Natural killer cell (primary cell): ENCODE results near the gene FBXO42. TPM values are rescaled to one million over a fixed set of nuclear protein-coding genes. Genes with fewer than 3 reads are reported as not detected.
A peak's percentile ranks its signal among the peaks of the same experiment; 100 is the strongest.

Experiments
- ATAC-seq, 3 donors: fragments of 150-1000 bp in 2 of 3; fragments of 200-7000 bp in 1 of 3; cut with Tn5 transposase; 1 replicate in 1 of 3; 2 replicates in 2 of 3; pipeline ENCODE4 v1.10.0; 2021; ENCODE audit warnings: mild to moderate bottlenecking in 2 of 3, moderate library complexity in 2 of 3
- DNase-seq, 2 donors: peaks; one replicate each; pipeline versions ENCODE4 v3.0.0 to v3.0.0-alpha.2; 2013 to 2021; ENCODE audit warnings: mixed read lengths in 1 of 2
- H3K27ac ChIP-seq: one replicate; pipeline ENCODE4 v1.5.1; 2013; ENCODE audit warnings: mild to moderate bottlenecking, low read length
- H3K27me3 ChIP-seq: one replicate; pipeline ENCODE4 v1.6.1; 2013; ENCODE audit warnings: low read length; ENCODE audit not compliant: control insufficient read depth, insufficient read depth
- H3K36me3 ChIP-seq: one replicate; pipeline ENCODE4 v1.6.1; 2013; ENCODE audit warnings: low read length; ENCODE audit not compliant: control insufficient read depth, insufficient read depth
- H3K4me1 ChIP-seq: one replicate; pipeline ENCODE4 v1.6.1; 2013; ENCODE audit warnings: low read length; ENCODE audit not compliant: control insufficient read depth, insufficient read depth
- H3K4me3 ChIP-seq: one replicate; pipeline ENCODE4 v1.5.1; 2013; ENCODE audit warnings: low read length
- H3K9me3 ChIP-seq: one replicate; pipeline ENCODE4 v1.6.1; 2013; ENCODE audit warnings: low read length; ENCODE audit not compliant: control insufficient read depth, insufficient read depth
- H3K27ac Mint-ChIP-seq, 2 donors: one replicate each; pipeline ENCODE4 v1.8.0; 2022; ENCODE audit warnings: mild to moderate bottlenecking in 2 of 2, mixed read lengths in 2 of 2, moderate library complexity in 1 of 2
- H3K27me3 Mint-ChIP-seq, 2 donors: one replicate each; pipeline ENCODE4 v1.8.0; 2022; ENCODE audit warnings: low read depth in 2 of 2, mixed read lengths in 2 of 2
- H3K36me3 Mint-ChIP-seq: one replicate; pipeline ENCODE4 v1.8.0; 2022; ENCODE audit warnings: mixed read lengths
- H3K4me1 Mint-ChIP-seq, 2 donors: one replicate each; pipeline ENCODE4 v1.8.0; 2022; ENCODE audit warnings: mixed read lengths in 2 of 2
- H3K4me3 Mint-ChIP-seq: one replicate; pipeline ENCODE4 v1.8.0; 2022; ENCODE audit warnings: mild to moderate bottlenecking, moderate library complexity, mixed read lengths
- H3K9me3 Mint-ChIP-seq, 2 donors: one replicate each; pipeline ENCODE4 v1.8.0; 2022; ENCODE audit warnings: mixed read lengths in 2 of 2
- CTCF ChIP-seq: fragments of 200-600 bp; IDR thresholded peaks from one replicate; pipeline ENCODE4 v1.8.0; 2022; ENCODE audit warnings: antibody characterized with exemption
- WGBS: methylation state at CpG from one replicate; pipeline ENCODE4 v1.1.7; 2013; ENCODE audit warnings: missing lambda C conversion rate; ENCODE audit not compliant: insufficient coverage; 5-methylcytosine and 5-hydroxymethylcytosine counted together
- intact Hi-C: fragments of 100-400 bp; cut with micrococcal nuclease; formaldehyde crosslinking; loops from one replicate; pipeline ENCODE4 v1.14.2; 2022
- total RNA-seq, 4 donors: library from RNA; stranded (reverse); fragments of 120-200 nt in 1 of 4; gene quantifications; one replicate each; pipeline versions ENCODE4 v1.2.3 to v1.2.4, GENCODE V29; 2013 to 2022

The FBXO42 gene
- total RNA-seq, 3 donors from 2014 or later (not counting 1 experiment from before 2014, with no cell fraction given): 19.5 to 24.5 (median 24.1) TPM

- TF ChIP-seq CTCF: no peak
- H3K27ac ChIP-seq: no peak overlapping the region
- no peak overlapping the region for H3K4me3 ChIP-seq
- Mint-ChIP-seq H3K27ac (no peak overlapping the region), H3K4me3 (no peak overlapping the region), H3K36me3 (no peaks in the 10 kb centered on the region), H3K4me1 (peaks cover 7 to 17% of the 10 kb centered on the region in 2 donors), H3K9me3 (no peaks in the 10 kb centered on the region), H3K27me3 (peaks cover 12 to 24% of the 10 kb centered on the region in 2 donors)
- ATAC-seq (no peak), DNase-seq (no peak)
- 91% methylated on average over 13 of the region's 13 CpGs for WGBS
- peaks cover 16% of the 10 kb centered on the region for H3K4me1 ChIP-seq
- peaks cover 22% of the 10 kb centered on the region for H3K27me3 ChIP-seq
- intact Hi-C loops: no loop called here
- H3K9me3 ChIP-seq: no peaks in the 10 kb centered on the region
- no peaks in the 10 kb centered on the region for H3K36me3 ChIP-seq
Measured at GRCh38 chr1:16230744-16231143, 121.5 kb downstream of the FBXO42 start.

- intact Hi-C loops: no loop called here
- H3K9me3 ChIP-seq: no peaks in the 10 kb centered on the region
- Mint-ChIP-seq H3K27ac (no peak overlapping the region), H3K27me3 (peaks cover 12 to 24% of the 10 kb centered on the region in 2 donors), H3K4me1 (peaks cover 7 to 13% of the 10 kb centered on the region in 2 donors), H3K9me3 (no peaks in the 10 kb centered on the region), H3K4me3 (no peak overlapping the region), H3K36me3 (no peaks in the 10 kb centered on the region)
- H3K27me3 ChIP-seq: peaks cover 22% of the 10 kb centered on the region
- no peaks in the 10 kb centered on the region for H3K36me3 ChIP-seq
- no peak for TF ChIP-seq CTCF
- DNase-seq (no peak), ATAC-seq (no peak)
- no peak overlapping the region for H3K4me3 ChIP-seq
- WGBS: 87% methylated on average over 13 of the region's 13 CpGs
- no peak overlapping the region for H3K27ac ChIP-seq
- peaks cover 16% of the 10 kb centered on the region for H3K4me1 ChIP-seq
Measured at GRCh38 chr1:16229976-16230740, 122.1 kb downstream of the FBXO42 start.

- Mint-ChIP-seq H3K9me3 (no peaks in the 10 kb centered on the region), H3K4me1 (peaks cover 7 to 10% of the 10 kb centered on the region in 2 donors), H3K4me3 (peak overlapping the region; percentile 31), H3K27ac (no peak overlapping the region), H3K27me3 (peaks cover 12 to 27% of the 10 kb centered on the region in 2 donors), H3K36me3 (no peaks in the 10 kb centered on the region)
- Histone ChIP-seq H3K9me3 (no peaks in the 10 kb centered on the region), H3K4me1 (peaks cover 16% of the 10 kb centered on the region), H3K36me3 (no peaks in the 10 kb centered on the region), H3K27me3 (peaks cover 22% of the 10 kb centered on the region), H3K27ac (no peak overlapping the region), H3K4me3 (no peak overlapping the region)
- WGBS: 38% methylated on average over 46 of the region's 46 CpGs
- ATAC-seq: peak in 2 of 3 donors; percentile 27 to 38
- TF ChIP-seq CTCF: no peak
- intact Hi-C loops: no loop called here
- DNase-seq: no peak
Measured at GRCh38 chr1:16226490-16227179, 125.6 kb downstream of the FBXO42 start.
